ENCODE data around the gene RILPL2.
"Not testable (repeated sequence)": the region's sequence is repeated elsewhere in the genome, so short reads cannot be mapped to it uniquely, and the experiment has no call there.

The RILPL2 gene

GRCh38 chr12:123409284-123410040 lies 27.0 kb downstream of the RILPL2 start:
- not testable (repeated sequence) for H3K27ac ChIP-seq, H3K4me3 ChIP-seq

GRCh38 chr12:123408619-123409018 lies 27.9 kb downstream of the RILPL2 start:
- not testable (repeated sequence) for H3K4me3 ChIP-seq, H3K27ac ChIP-seq

- not testable (repeated sequence) for H3K4me3 ChIP-seq, H3K27ac ChIP-seq
These were observed 28.6 kb downstream of the RILPL2 start for GRCh38 chr12:123407934-123408333.

GRCh38 chr12:123407269-123407668 lies 29.2 kb downstream of the RILPL2 start:
- H3K4me3 ChIP-seq, H3K27ac ChIP-seq: not testable (repeated sequence)

GRCh38 chr12:123404581-123404980 lies 31.9 kb downstream of the RILPL2 start:
- Histone ChIP-seq H3K4me3 (no peak overlapping the region), H3K27ac (no peak overlapping the region)

- Histone ChIP-seq H3K4me3 (no peak overlapping the region), H3K27ac (peak overlapping the region in 5 of 21 experiments; percentile 17 to 73 (median 31))
These were observed 34.5 kb downstream of the RILPL2 start for GRCh38 chr12:123401753-123402683.

- no peak overlapping the region for H3K4me3 ChIP-seq
- H3K27ac ChIP-seq, result peak overlapping the region in 12 of 21 experiments; percentile 26 to 75 (median 59)
These were observed 37.2 kb downstream of the RILPL2 start for GRCh38 chr12:123399255-123399617.

- Histone ChIP-seq H3K4me3 (no peak overlapping the region), H3K27ac (peak overlapping the region in 16 of 21 experiments; percentile 17 to 75 (median 55))
These were observed 37.8 kb downstream of the RILPL2 start for GRCh38 chr12:123398550-123399254.

- Histone ChIP-seq H3K4me3 (no peak overlapping the region), H3K27ac (peak overlapping the region in 9 of 21 experiments; percentile 23 to 75 (median 57))
These were observed 38.3 kb downstream of the RILPL2 start for GRCh38 chr12:123398177-123398549.

- Histone ChIP-seq H3K27ac (peak overlapping the region in 4 of 21 experiments; percentile 7 to 75 (median 18)), H3K4me3 (no peak overlapping the region)
These were observed 39.1 kb downstream of the RILPL2 start for GRCh38 chr12:123397400-123397799.

GRCh38 chr12:123396954-123397353 lies 39.5 kb downstream of the RILPL2 start:
- peak overlapping the region in 2 of 21 experiments; percentile 7 to 14 for H3K27ac ChIP-seq
- no peak overlapping the region for H3K4me3 ChIP-seq

- peak overlapping the region in 1 of 21 experiments; percentile 7 for H3K27ac ChIP-seq
These were observed 39.9 kb downstream of the RILPL2 start for GRCh38 chr12:123396543-123396942.

GRCh38 chr12:123395236-123395635 lies 41.2 kb downstream of the RILPL2 start:
- Histone ChIP-seq H3K4me3 (no peak overlapping the region), H3K27ac (no peak overlapping the region)

More at GRCh38 chr12:123396543-123396942, 39.9 kb downstream of the RILPL2 start:
- H3K4me3 ChIP-seq, result no peak overlapping the region

- no peak overlapping the region for H3K4me3 ChIP-seq
- no peak overlapping the region for H3K27ac ChIP-seq
These were observed 42.7 kb downstream of the RILPL2 start for GRCh38 chr12:123393747-123394146.

- Histone ChIP-seq H3K27ac (peak overlapping the region in 13 of 21 experiments; percentile 7 to 95 (median 66)), H3K4me3 (no peak overlapping the region)
These were observed 44.7 kb downstream of the RILPL2 start for GRCh38 chr12:123391546-123392343.

- Histone ChIP-seq H3K27ac (peak overlapping the region in 20 of 21 experiments; percentile 69 to 96 (median 90)), H3K4me3 (peak overlapping the region; percentile 51 to 72 (median 64))
These were observed 45.7 kb downstream of the RILPL2 start for GRCh38 chr12:123390498-123391426.

GRCh38 chr12:123389560-123390351 lies 46.7 kb downstream of the RILPL2 start:
- H3K4me3 ChIP-seq, result peak overlapping the region; percentile 51 to 72 (median 64)
- peak overlapping the region; percentile 69 to 96 (median 90) for H3K27ac ChIP-seq

All from skin epidermis (tissue), 12 donors.